ENCODE data around the gene IFI30.
"Not testable (repeated sequence)": the region's sequence is repeated elsewhere in the genome, so short reads cannot be mapped to it uniquely, and the experiment has no call there.

The IFI30 gene

GRCh38 chr19:18152817-18153555, 20.6 kb upstream of the IFI30 start, which contains the start of gene PIK3R2:
Gene PIK3R2, plus strand, starts transcription at chr19:18153163. Its CDS starts 2,717 bp downstream, at chr19:18155880.
- DNase-seq (ENCODE audit: low spot score), result peak; percentile 100

GRCh38 chr19:18153556-18154134, 20.0 kb upstream of the IFI30 start:
- DNase-seq (ENCODE audit: low spot score), result peak; percentile 51

GRCh38 chr19:18155095-18156087, 18.2 kb upstream of the IFI30 start:
- no peak for DNase-seq (ENCODE audit: low spot score)

GRCh38 chr19:18156268-18156667, 17.3 kb upstream of the IFI30 start:
- no peak for DNase-seq (ENCODE audit: low spot score)

- DNase-seq (ENCODE audit: low spot score), result peak; percentile 88
Observed at GRCh38 chr19:18156841-18157464, 16.7 kb upstream of the IFI30 start.

GRCh38 chr19:18157465-18158063, 16.0 kb upstream of the IFI30 start:
- no peak for DNase-seq (ENCODE audit: low spot score)

- DNase-seq (ENCODE audit: low spot score), result no peak
Observed at GRCh38 chr19:18158467-18158866, 15.1 kb upstream of the IFI30 start.

GRCh38 chr19:18159059-18159616, 14.5 kb upstream of the IFI30 start:
- not testable (repeated sequence) for DNase-seq (ENCODE audit: low spot score)

- DNase-seq (ENCODE audit: low spot score), result no peak
Observed at GRCh38 chr19:18159810-18160209, 13.8 kb upstream of the IFI30 start.

GRCh38 chr19:18160493-18160970, 13.1 kb upstream of the IFI30 start:
- no peak for DNase-seq (ENCODE audit: low spot score)

- peak; percentile 95 for DNase-seq (ENCODE audit: low spot score)
Observed at GRCh38 chr19:18160971-18161635, 12.5 kb upstream of the IFI30 start.

- no peak for DNase-seq (ENCODE audit: low spot score)
Observed at GRCh38 chr19:18161636-18162002, 12.0 kb upstream of the IFI30 start.

- no peak for DNase-seq (ENCODE audit: low spot score)
Observed at GRCh38 chr19:18164072-18164471, 9.5 kb upstream of the IFI30 start.

GRCh38 chr19:18165794-18166544, 7.6 kb upstream of the IFI30 start:
- DNase-seq (ENCODE audit: low spot score), result no peak

GRCh38 chr19:18167011-18167410, 6.6 kb upstream of the IFI30 start:
- DNase-seq (ENCODE audit: low spot score), result no peak

GRCh38 chr19:18167975-18168645, 5.5 kb upstream of the IFI30 start:
- DNase-seq (ENCODE audit: low spot score), result peak; percentile 90

- DNase-seq (ENCODE audit: low spot score), result no peak
Observed at GRCh38 chr19:18168673-18169381, 4.8 kb upstream of the IFI30 start.

GRCh38 chr19:18170714-18171255, 2.8 kb upstream of the IFI30 start:
- no peak for DNase-seq (ENCODE audit: low spot score)

Data from AG08396 (cell line).